ENCODE measurements around the gene ZNF512B.

DNA sequence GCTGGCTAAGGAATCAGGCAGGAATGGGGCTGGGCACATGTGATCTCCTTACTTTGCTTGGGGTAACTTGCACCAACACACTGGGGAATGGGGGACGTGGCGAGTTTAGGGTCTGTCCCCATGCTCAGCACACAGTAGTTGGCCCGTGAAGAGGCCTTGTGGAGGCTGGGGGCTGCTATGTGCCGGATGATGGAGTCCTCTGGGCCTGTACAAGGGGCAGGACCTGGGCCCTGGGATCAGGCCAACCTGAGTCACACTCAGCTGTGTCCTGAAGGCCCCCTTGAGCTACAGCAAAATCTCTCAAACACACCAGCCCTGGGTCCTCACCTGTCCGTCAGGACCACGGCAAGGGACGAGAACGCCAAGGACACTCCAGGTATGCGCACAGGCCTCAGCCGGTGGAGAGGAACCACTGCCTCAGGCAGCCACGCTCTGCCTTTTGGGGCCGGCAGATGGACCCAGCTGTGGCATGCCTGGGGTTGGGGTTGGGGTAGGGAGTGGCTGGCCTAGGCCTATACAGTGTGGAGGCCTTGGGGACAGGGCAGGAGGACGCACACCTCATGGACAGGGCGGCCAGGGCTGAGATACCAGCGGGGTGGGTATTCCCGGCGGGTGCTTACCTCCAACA lies 24.6 kb downstream of the ZNF512B start:
- TF ChIP-seq, protein P1, sequence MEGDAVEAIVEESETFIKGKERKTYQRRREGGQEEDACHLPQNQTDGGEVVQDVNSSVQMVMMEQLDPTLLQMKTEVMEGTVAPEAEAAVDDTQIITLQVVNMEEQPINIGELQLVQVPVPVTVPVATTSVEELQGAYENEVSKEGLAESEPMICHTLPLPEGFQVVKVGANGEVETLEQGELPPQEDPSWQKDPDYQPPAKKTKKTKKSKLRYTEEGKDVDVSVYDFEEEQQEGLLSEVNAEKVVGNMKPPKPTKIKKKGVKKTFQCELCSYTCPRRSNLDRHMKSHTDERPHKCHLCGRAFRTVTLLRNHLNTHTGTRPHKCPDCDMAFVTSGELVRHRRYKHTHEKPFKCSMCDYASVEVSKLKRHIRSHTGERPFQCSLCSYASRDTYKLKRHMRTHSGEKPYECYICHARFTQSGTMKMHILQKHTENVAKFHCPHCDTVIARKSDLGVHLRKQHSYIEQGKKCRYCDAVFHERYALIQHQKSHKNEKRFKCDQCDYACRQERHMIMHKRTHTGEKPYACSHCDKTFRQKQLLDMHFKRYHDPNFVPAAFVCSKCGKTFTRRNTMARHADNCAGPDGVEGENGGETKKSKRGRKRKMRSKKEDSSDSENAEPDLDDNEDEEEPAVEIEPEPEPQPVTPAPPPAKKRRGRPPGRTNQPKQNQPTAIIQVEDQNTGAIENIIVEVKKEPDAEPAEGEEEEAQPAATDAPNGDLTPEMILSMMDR (IDR thresholded peaks at IDR 0.05; ENCODE audit: low read length) = no peak
- no peak for TF ChIP-seq EZH2 (optimal IDR thresholded peaks at IDR 0.05; ENCODE audit: low read depth, low read length)

Data from MM.1S (cell line).